WTC11 (cell line): ENCODE results near the gene SPACDR. TPM values are rescaled to one million over a fixed set of nuclear protein-coding genes. Genes with fewer than 3 reads are reported as not detected.

Experiments used
- ATAC-seq: fragments of 200-7000 bp; cut with Tn5 transposase; 2 replicates; pipeline ENCODE4 v1.10.0; 2021; ENCODE audit warnings: mild to moderate bottlenecking, moderate library complexity
- CTCF ChIA-PET: fragments of 300-600 bp; sonication (Branson Sonifier 250); formaldehyde crosslinking; loops from one replicate; lab custom pipeline; 2021; ENCODE audit warnings: antibody characterized with exemption; lab: Charles Lee
- POLR2A ChIA-PET: fragments of 350-600 bp; sonication (Branson Sonifier 250); formaldehyde crosslinking; loops from one replicate; lab custom pipeline; 2021; ENCODE audit warnings: antibody characterized with exemption; lab: Charles Lee
- DNase-seq: peaks from one replicate; pipeline ENCODE4 v3.0.0; 2021; ENCODE audit warnings: low spot score
- H3K27ac Mint-ChIP-seq: 2 replicates; pipeline ENCODE4 v1.8.0; 2021; ENCODE audit warnings: mixed read lengths
- H3K27me3 Mint-ChIP-seq: 2 replicates; pipeline ENCODE4 v1.8.0; 2021; ENCODE audit warnings: low read depth, mild to moderate bottlenecking, moderate library complexity, mixed read lengths
- H3K36me3 Mint-ChIP-seq: 2 replicates; pipeline ENCODE4 v1.8.0; 2021; ENCODE audit warnings: mixed read lengths
- H3K4me1 Mint-ChIP-seq: 2 replicates; pipeline ENCODE4 v1.8.0; 2022; ENCODE audit warnings: mixed read lengths
- H3K4me3 Mint-ChIP-seq: 2 replicates; pipeline ENCODE4 v1.8.0; 2021; ENCODE audit warnings: mild to moderate bottlenecking, moderate library complexity, mixed read lengths
- H3K9me3 Mint-ChIP-seq: 2 replicates; pipeline ENCODE4 v1.8.0; 2021; ENCODE audit warnings: mixed read lengths
- ARID4B ChIP-seq: sonication (generic); formaldehyde crosslinking; IDR thresholded peaks from 2 replicates; pipeline ENCODE4 v1.8.0; 2023; ENCODE audit warnings: missing genetic modification reagents, mild to moderate bottlenecking, borderline replicate concordance
- CBFB ChIP-seq: sonication (generic); formaldehyde crosslinking; IDR thresholded peaks from 2 replicates; pipeline ENCODE4 v1.8.1; 2022; ENCODE audit warnings: mild to moderate bottlenecking, low read depth, missing genetic modification reagents
- GABPB1 ChIP-seq: sonication (generic); formaldehyde crosslinking; IDR thresholded peaks from 2 replicates; pipeline ENCODE4 v1.8.1; 2023; ENCODE audit warnings: mild to moderate bottlenecking, missing genetic modification reagents
- GRHL2 ChIP-seq: fragments of 250-450 bp; sonication (Bioruptor Pico); IDR thresholded peaks from 2 replicates; pipeline ENCODE4 v1.8.0; 2022; ENCODE audit warnings: mild to moderate bottlenecking, moderate library complexity; ENCODE audit not compliant: insufficient replicate concordance, severe bottlenecking
- IRF2 ChIP-seq: sonication (generic); formaldehyde crosslinking; IDR thresholded peaks from 2 replicates; pipeline ENCODE4 v1.8.0; 2022; ENCODE audit warnings: low read depth, missing genetic modification reagents, borderline replicate concordance
- JUN ChIP-seq: sonication (generic); formaldehyde crosslinking; IDR thresholded peaks from 2 replicates; pipeline ENCODE4 v1.8.0; 2023; ENCODE audit warnings: mild to moderate bottlenecking, missing genetic modification reagents
- NFE2L1 ChIP-seq: sonication (generic); formaldehyde crosslinking; IDR thresholded peaks from 2 replicates; pipeline ENCODE4 v1.8.1; 2023; ENCODE audit warnings: missing genetic modification reagents
- NR1H2 ChIP-seq: sonication (generic); formaldehyde crosslinking; IDR thresholded peaks from 2 replicates; pipeline ENCODE4 v1.9.0; 2021; ENCODE audit warnings: mild to moderate bottlenecking, moderate library complexity, missing genetic modification reagents
- NR2C2 ChIP-seq: sonication (generic); formaldehyde crosslinking; IDR thresholded peaks from 2 replicates; pipeline ENCODE4 v1.8.0; 2022; ENCODE audit warnings: mild to moderate bottlenecking, missing genetic modification reagents
- NR3C1 ChIP-seq: sonication (generic); formaldehyde crosslinking; conservative IDR thresholded peaks from 2 replicates; pipeline ENCODE4 v1.8.1; 2023; ENCODE audit warnings: low read depth, mild to moderate bottlenecking, missing genetic modification reagents
- PRRX2 ChIP-seq: fragments of 250-450 bp; sonication (Bioruptor Pico); IDR thresholded peaks from 2 replicates; pipeline ENCODE4 v1.8.0; 2021; ENCODE audit warnings: mild to moderate bottlenecking
- SMAD3 ChIP-seq: sonication (generic); formaldehyde crosslinking; IDR thresholded peaks from 2 replicates; pipeline ENCODE4 v1.8.0; 2022; ENCODE audit warnings: missing genetic modification reagents, mild to moderate bottlenecking, borderline replicate concordance
- TCF7 ChIP-seq: sonication (generic); formaldehyde crosslinking; IDR thresholded peaks from 2 replicates; pipeline ENCODE4 v1.8.0; 2022; ENCODE audit warnings: mild to moderate bottlenecking, low read depth, missing genetic modification reagents, moderate library complexity
- ZNF138 ChIP-seq: sonication (generic); formaldehyde crosslinking; conservative IDR thresholded peaks from 2 replicates; pipeline ENCODE4 v1.8.1; 2022; ENCODE audit warnings: mild to moderate bottlenecking, moderate library complexity, missing genetic modification reagents
- ZNF232 ChIP-seq: sonication (generic); formaldehyde crosslinking; IDR thresholded peaks from 2 replicates; pipeline ENCODE4 v1.8.0; 2022; ENCODE audit warnings: mild to moderate bottlenecking, missing genetic modification reagents
- ZNF423 ChIP-seq: fragments of 250-450 bp; sonication (Bioruptor Pico); IDR thresholded peaks from 2 replicates; pipeline ENCODE4 v2.1.2; 2022; ENCODE audit warnings: mild to moderate bottlenecking, moderate library complexity
- total RNA-seq: library from RNA; stranded (reverse); gene quantifications from 3 replicates; pipeline ENCODE4 v1.2.3, GENCODE V29; 2021
- TF ChIP-seq, protein P1 (sequence below): sonication (generic); formaldehyde crosslinking; IDR thresholded peaks from 2 replicates; pipeline ENCODE4 v1.8.1; 2023; ENCODE audit warnings: mild to moderate bottlenecking, moderate library complexity, missing genetic modification reagents
- TF ChIP-seq, protein P2 (sequence below): sonication (generic); formaldehyde crosslinking; IDR thresholded peaks from 2 replicates; pipeline ENCODE4 v1.8.0; 2022; ENCODE audit warnings: mild to moderate bottlenecking, missing genetic modification reagents
- TF ChIP-seq, protein P3 (sequence below): sonication (generic); formaldehyde crosslinking; conservative IDR thresholded peaks from 2 replicates; pipeline ENCODE4 v1.8.1; 2022; ENCODE audit warnings: mild to moderate bottlenecking, missing genetic modification reagents
- TF ChIP-seq, protein P4 (sequence below): fragments of 250-450 bp; sonication (Bioruptor Pico); conservative IDR thresholded peaks from 2 replicates; pipeline ENCODE4 v1.9.0; 2021; ENCODE audit warnings: mild to moderate bottlenecking

SPACDR gene
- total RNA-seq, 1 experiment from 2014 or later, result 0.33 TPM

DNA sequence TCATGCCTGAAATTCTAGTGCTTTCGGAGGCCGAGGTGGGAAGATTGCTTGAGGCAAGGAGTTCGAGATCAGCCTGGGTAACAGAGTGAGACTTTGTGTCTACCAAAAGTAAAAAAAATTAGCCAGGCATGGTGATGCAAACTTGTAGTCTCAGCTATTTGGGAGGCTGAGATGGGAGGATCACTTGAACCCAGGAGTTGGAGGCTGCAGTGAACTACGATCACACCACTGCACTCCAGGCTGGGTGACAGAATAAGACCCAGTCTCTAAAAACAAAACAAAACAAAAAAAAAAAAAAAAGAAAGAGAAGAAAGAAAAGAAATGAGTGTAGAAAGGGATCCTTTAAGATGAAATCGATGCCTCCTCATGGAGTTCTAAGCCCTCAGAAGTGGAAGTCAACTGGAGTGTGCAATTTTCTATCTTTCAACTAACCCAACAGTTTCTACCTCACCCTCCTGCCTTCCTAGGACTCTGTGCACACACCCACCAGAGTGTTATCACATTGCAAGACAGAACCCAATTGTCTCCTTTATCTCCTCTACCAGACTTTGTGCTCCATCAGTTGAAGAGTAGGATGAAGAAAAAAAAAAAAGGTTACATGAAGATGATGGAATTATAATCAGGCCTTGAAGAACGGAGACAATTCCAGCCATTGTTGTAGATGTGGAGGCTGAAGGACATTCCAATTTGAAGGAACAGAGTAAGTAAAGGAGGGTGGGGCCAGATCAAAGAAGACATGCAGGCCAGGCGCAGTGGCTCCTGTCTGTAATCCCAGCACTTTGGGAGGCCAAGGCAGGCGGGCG, 46.6 kb upstream of the SPACDR start (continued):
- no peak for TF ChIP-seq SMAD3 (CRISPR knock-in tag)
- no peak for TF ChIP-seq GRHL2 (CRISPR knock-in tag)
- TF ChIP-seq, protein P1, sequence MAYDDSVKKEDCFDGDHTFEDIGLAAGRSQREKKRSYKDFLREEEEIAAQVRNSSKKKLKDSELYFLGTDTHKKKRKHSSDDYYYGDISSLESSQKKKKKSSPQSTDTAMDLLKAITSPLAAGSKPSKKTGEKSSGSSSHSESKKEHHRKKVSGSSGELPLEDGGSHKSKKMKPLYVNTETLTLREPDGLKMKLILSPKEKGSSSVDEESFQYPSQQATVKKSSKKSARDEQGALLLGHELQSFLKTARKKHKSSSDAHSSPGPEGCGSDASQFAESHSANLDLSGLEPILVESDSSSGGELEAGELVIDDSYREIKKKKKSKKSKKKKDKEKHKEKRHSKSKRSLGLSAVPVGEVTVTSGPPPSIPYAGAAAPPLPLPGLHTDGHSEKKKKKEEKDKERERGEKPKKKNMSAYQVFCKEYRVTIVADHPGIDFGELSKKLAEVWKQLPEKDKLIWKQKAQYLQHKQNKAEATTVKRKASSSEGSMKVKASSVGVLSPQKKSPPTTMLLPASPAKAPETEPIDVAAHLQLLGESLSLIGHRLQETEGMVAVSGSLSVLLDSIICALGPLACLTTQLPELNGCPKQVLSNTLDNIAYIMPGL (CRISPR knock-in tag), result no peak

DNA sequence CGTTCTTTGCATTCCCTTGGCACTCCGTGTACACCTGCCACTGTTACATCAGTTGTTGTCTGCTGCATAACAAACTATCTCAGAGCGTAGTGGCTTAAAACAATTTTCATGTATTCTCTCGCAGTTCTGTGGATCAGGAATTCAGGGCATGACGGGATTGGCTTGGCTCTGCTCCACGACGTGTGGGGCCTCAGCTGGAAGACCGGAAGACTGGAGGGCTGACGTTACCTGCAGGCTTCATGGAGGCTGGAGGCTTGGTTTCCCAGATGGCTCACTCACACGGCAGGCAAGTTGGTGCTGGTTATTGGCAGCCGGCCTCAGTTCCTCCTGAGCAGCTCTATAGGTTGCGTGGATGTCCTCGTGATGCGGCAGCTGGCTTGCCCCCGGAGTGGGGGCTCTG, 45.2 kb upstream of the SPACDR start:
- Mint-ChIP-seq H3K27me3 (no peaks in the 10 kb centered on the region), H3K27ac (no peak overlapping the region), H3K36me3 (no peaks in the 10 kb centered on the region), H3K4me3 (no peak overlapping the region), H3K9me3 (no peaks in the 10 kb centered on the region), H3K4me1 (no peaks in the 10 kb centered on the region)
- ATAC-seq (no peak), DNase-seq (no peak)
- POLR2A ChIA-PET, result no interaction called here
- TF ChIP-seq ZNF232 (CRISPR knock-in tag), result no peak
- no peak for TF ChIP-seq NR1H2 (CRISPR knock-in tag)
- TF ChIP-seq NR3C1 (CRISPR knock-in tag), result no peak
- TF ChIP-seq CBFB, result no peak
- TF ChIP-seq ZNF138 (CRISPR knock-in tag), result no peak
- TF ChIP-seq, protein P2, sequence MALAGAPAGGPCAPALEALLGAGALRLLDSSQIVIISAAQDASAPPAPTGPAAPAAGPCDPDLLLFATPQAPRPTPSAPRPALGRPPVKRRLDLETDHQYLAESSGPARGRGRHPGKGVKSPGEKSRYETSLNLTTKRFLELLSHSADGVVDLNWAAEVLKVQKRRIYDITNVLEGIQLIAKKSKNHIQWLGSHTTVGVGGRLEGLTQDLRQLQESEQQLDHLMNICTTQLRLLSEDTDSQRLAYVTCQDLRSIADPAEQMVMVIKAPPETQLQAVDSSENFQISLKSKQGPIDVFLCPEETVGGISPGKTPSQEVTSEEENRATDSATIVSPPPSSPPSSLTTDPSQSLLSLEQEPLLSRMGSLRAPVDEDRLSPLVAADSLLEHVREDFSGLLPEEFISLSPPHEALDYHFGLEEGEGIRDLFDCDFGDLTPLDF (CRISPR knock-in tag), result no peak
- TF ChIP-seq ARID4B, result no peak
- no peak for TF ChIP-seq ZNF423 (CRISPR knock-in tag)
- TF ChIP-seq, protein P3, sequence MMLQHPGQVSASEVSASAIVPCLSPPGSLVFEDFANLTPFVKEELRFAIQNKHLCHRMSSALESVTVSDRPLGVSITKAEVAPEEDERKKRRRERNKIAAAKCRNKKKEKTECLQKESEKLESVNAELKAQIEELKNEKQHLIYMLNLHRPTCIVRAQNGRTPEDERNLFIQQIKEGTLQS, result no peak
- no peak for TF ChIP-seq NR2C2 (CRISPR knock-in tag)
- TF ChIP-seq NFE2L1 (CRISPR knock-in tag), result no peak
- no peak for TF ChIP-seq JUN (CRISPR knock-in tag)
- no peak for TF ChIP-seq GABPB1 (CRISPR knock-in tag)
- no peak for TF ChIP-seq TCF7 (CRISPR knock-in tag)
- TF ChIP-seq IRF2 (CRISPR knock-in tag), result no peak
- TF ChIP-seq, protein P4, sequence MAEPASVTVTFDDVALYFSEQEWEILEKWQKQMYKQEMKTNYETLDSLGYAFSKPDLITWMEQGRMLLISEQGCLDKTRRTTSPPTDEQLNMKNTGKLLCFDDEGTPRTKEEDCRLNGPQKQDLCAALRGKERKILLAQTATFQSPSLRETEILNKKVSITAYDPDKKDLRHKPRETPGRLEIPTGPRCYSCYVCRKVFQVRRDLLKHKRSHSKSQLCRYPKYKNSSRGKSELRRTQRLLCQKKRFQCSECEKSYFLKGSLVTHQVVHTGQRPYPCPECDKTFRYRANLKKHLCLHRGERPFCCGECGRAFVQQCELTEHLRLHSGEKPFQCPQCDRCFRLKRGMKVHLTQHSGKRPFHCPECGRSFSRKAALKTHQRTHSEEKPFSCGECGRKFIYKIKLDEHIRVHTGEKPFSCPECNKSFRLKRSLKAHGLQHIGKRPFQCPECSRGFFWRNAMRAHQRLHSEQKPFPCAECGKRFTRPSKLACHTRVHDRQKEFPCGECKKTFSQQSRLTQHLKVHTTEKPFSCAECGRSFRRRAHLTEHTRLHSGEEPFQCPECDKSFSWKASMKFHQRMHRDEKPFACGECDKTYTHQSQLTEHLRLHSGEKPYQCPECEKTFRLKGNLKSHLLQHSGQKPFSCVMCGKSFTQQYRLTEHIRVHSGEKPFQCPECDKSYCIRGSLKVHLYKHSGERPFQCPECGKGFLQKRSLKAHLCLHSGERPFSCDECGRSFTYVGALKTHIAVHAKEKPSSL, result no peak
- TF ChIP-seq PRRX2 (CRISPR knock-in tag), result no peak
- CTCF ChIA-PET, result no interaction called here
